ENCODE data around the gene DSP.

- TF ChIP-seq CTCF (conservative IDR thresholded peaks at IDR 0.05) (no peak), ZFX (IDR thresholded peaks at IDR 0.05) (no peak)
These were observed 3.8 kb upstream of the DSP start for GRCh38 chr6:7537565-7538174.
